RWPE2 (cell line): ENCODE results near the gene MLPH.

Source experiments
- ATAC-seq: fragments of 200-7000 bp; cut with Tn5 transposase; 3 replicates; pipeline ENCODE4 v1.9.1; 2021; ENCODE audit warnings: low read depth
- DNase-seq: peaks from one replicate; pipeline ENCODE4 v3.0.0-alpha.2; 2020; ENCODE audit warnings: low spot score
- H3K27ac ChIP-seq: fragments of 450-650 bp; 2 replicates; pipeline ENCODE4 v1.5.1; 2017; ENCODE audit warnings: mild to moderate bottlenecking; ENCODE audit not compliant: poor library complexity, severe bottlenecking
- H3K27me3 ChIP-seq: fragments of 250-450 bp; sonication (Bioruptor Pico); 2 replicates; pipeline ENCODE4 v1.5.1; 2021; ENCODE audit warnings: mild to moderate bottlenecking, moderate library complexity; ENCODE audit not compliant: insufficient read depth, poor library complexity, severe bottlenecking
- H3K36me3 ChIP-seq: fragments of 250-450 bp; sonication (Bioruptor Pico); 2 replicates; pipeline ENCODE4 v1.5.1; 2020; ENCODE audit warnings: low read depth, mild to moderate bottlenecking, moderate library complexity
- H3K4me1 ChIP-seq: fragments of 250-450 bp; sonication (Bioruptor Pico); 2 replicates; pipeline ENCODE4 v1.5.1; 2021; ENCODE audit warnings: mild to moderate bottlenecking, moderate library complexity; ENCODE audit not compliant: insufficient read depth, poor library complexity, severe bottlenecking
- H3K4me3 ChIP-seq: fragments of 250-450 bp; sonication (Bioruptor Pico); 2 replicates; pipeline ENCODE4 v1.5.1; 2021; ENCODE audit warnings: mild to moderate bottlenecking, moderate library complexity; ENCODE audit not compliant: severe bottlenecking
- H3K9me3 ChIP-seq: fragments of 250-450 bp; sonication (Bioruptor Pico); 2 replicates; pipeline ENCODE4 v1.5.1; 2021; ENCODE audit warnings: mild to moderate bottlenecking, moderate library complexity; ENCODE audit not compliant: severe bottlenecking
- TF ChIP-seq, protein P1 (sequence below): fragments of 450-650 bp; IDR thresholded peaks from one replicate; pipeline ENCODE4 v1.5.1; 2017; ENCODE audit warnings: mild to moderate bottlenecking, moderate library complexity; ENCODE audit not compliant: poor library complexity, severe bottlenecking

MLPH gene

DNA sequence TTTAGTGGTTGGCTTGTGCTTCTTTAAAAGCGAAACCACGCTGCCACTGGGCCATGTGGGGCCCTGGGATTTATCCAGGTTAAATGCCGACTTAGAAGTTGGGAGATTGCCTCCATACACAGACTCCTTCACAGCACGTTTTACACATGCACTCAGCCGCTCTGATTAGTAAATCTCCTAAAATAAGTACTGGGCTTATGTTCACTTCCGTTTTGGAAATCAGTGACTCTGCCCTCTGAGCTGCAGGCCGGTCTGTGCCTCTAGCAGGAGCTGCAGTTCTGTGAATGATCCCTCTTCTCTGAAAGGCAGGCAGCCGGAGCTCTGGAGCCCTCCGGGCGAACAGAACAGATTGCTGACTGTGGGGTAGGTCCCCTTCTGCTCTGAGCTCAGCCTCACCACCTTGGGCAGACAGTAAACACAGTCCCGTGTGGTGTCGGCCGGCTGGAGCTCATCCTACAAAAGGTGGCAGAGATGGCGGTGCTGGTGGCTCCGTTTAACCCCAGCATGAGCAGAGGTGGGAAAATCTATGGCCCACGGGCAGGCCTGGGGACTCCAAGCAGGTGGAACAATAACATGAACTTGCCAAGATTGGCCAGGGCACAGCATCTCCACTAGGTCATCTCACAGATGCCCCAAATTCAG, 113.3 kb downstream of the MLPH start:
- no peaks in the 10 kb centered on the region for H3K27me3 ChIP-seq
- H3K9me3 ChIP-seq, result no peaks in the 10 kb centered on the region
- no peak for ATAC-seq
- H3K27ac ChIP-seq, result no peak overlapping the region
- no peaks in the 10 kb centered on the region for H3K36me3 ChIP-seq
- no peak overlapping the region for H3K4me3 ChIP-seq
- TF ChIP-seq, protein P1, sequence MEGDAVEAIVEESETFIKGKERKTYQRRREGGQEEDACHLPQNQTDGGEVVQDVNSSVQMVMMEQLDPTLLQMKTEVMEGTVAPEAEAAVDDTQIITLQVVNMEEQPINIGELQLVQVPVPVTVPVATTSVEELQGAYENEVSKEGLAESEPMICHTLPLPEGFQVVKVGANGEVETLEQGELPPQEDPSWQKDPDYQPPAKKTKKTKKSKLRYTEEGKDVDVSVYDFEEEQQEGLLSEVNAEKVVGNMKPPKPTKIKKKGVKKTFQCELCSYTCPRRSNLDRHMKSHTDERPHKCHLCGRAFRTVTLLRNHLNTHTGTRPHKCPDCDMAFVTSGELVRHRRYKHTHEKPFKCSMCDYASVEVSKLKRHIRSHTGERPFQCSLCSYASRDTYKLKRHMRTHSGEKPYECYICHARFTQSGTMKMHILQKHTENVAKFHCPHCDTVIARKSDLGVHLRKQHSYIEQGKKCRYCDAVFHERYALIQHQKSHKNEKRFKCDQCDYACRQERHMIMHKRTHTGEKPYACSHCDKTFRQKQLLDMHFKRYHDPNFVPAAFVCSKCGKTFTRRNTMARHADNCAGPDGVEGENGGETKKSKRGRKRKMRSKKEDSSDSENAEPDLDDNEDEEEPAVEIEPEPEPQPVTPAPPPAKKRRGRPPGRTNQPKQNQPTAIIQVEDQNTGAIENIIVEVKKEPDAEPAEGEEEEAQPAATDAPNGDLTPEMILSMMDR, result no peak
- no peaks in the 10 kb centered on the region for H3K4me1 ChIP-seq
- no peak for DNase-seq

DNA sequence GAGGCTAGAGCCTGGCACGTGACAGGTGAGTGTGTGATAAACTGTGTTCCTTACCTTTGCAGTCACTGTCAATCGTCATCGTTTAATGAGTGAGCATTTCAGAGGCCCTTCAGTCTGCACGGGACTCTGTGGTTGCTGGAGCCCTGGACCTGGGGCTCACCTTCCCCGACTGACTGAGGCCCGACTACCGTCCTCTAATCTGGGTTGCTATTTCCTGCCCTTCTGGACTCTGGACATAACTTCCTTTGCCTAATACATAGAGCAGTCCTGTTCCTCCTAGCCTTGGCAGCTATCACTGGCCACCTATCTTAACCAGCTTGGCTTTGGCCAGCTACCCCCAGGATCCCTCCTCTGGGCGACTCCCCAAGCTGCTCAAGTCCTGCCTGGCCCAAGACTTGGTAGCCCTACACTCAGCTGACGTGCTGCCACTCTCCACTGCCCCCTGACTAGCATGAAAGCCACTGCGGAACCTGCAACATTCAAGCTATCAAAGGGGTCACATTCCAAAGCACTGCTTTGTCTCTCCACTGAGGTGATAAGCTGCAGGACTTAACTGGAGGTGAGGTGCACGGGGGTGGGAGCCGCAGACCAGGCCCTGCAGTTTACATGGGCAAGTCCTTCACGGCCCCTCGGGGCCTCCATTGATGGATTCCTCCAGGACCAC, 114.5 kb downstream of the MLPH start:
- no peak overlapping the region for H3K27ac ChIP-seq
- no peak for DNase-seq
- no peaks in the 10 kb centered on the region for H3K4me1 ChIP-seq
- H3K27me3 ChIP-seq, result no peaks in the 10 kb centered on the region
- no peaks in the 10 kb centered on the region for H3K36me3 ChIP-seq
- H3K9me3 ChIP-seq, result no peaks in the 10 kb centered on the region
- no peak for ATAC-seq
- H3K4me3 ChIP-seq, result no peak overlapping the region
- TF ChIP-seq, protein P1, result no peak

DNA sequence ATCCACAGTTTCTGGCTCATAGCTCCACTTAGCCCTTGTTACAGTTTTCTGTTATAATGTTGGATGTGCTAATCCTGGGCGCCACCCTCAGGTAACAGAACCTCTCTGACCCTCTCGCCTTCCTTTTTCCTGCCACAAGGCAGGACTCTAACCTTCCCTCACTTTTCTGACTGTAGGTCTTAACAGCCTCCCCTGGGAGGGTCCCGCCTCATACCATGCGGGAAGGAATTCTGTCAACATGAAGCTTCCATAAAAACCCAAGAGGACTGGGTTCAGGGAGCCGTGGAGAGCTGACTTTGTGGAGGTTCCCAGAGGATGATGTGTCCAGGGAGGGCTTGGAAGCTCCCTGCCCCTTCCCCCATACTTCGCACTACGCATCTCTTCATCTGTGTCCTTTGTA, 115.4 kb downstream of the MLPH start:
- H3K9me3 ChIP-seq, result no peaks in the 10 kb centered on the region

DNA sequence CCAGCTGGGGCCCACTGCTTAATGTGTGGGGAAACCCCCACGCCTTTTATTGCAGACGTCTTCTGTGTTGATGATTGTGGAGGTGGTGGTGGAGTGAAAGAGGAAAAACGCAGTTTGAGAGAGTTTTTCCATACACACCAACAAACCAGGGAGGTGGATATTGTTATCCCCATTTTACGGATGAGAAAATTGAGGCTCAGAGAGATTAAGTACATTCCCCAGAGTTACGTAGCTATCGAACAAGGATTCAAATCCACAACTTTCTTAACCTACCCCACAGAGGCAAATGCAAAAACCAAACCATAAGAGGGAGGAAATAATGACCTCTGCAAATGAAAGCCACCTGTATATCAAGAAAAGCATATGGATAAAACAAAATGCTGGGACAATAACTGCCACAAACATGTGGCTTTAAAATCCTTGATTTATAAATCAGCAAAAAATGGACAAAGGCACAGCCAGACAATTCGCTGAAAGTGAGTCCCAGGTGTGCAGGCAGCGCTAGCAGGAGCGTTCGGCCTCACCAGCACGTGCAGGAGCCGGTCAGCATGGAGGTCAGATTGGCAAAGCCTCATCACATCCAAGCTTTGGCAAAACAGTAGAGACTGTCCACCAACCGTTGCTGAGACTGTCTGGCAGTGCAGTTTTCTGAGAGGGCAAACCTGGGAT, 116.1 kb downstream of the MLPH start:
- no peak for DNase-seq
- Histone ChIP-seq H3K27ac (no peak overlapping the region), H3K4me3 (no peak overlapping the region), H3K9me3 (no peaks in the 10 kb centered on the region), H3K36me3 (no peaks in the 10 kb centered on the region), H3K4me1 (no peaks in the 10 kb centered on the region), H3K27me3 (no peaks in the 10 kb centered on the region)
- no peak for ATAC-seq
- TF ChIP-seq, protein P1, result no peak

More for the DNA sequence above, 115.4 kb downstream of the MLPH start:
- Histone ChIP-seq H3K4me1 (no peaks in the 10 kb centered on the region), H3K36me3 (no peaks in the 10 kb centered on the region), H3K27me3 (no peaks in the 10 kb centered on the region), H3K4me3 (no peak overlapping the region), H3K27ac (no peak overlapping the region)
- TF ChIP-seq, protein P1, result no peak
- DNase-seq (no peak), ATAC-seq (no peak)
